HCT116 (cell line): ENCODE data around the gene GNB1. TPM values are rescaled to one million over a fixed set of nuclear protein-coding genes. Genes with fewer than 3 reads are reported as not detected.

Source experiments
- ATAC-seq: fragments of 200-7000 bp; cut with Tn5 transposase; 2 replicates; pipeline ENCODE4 v1.9.1; 2020; ENCODE audit warnings: mild to moderate bottlenecking, moderate library complexity
- BruUV-seq: library from RNA; stranded (reverse); fragments of 400-500 nt; replicated peaks from 2 replicates; lab custom pipeline; 2021; lab: Mats Ljungman, UMichigan
- CTCF ChIA-PET: fragments of 300-600 bp; sonication (Branson Sonifier 250); formaldehyde crosslinking; loops from one replicate; lab custom pipeline; 2021; ENCODE audit warnings: antibody characterized with exemption; lab: Charles Lee
- POLR2A ChIA-PET: fragments of 300-600, 350-600 bp; sonication (Branson Sonifier 250); formaldehyde crosslinking; loops from one replicate; lab custom pipeline; 2021; ENCODE audit warnings: antibody characterized with exemption; lab: Charles Lee
- RAD21 ChIA-PET, 2 experiments: fragments of 300-600 bp; sonication (Branson Sonifier 250); formaldehyde crosslinking; loops; one replicate each; lab custom pipeline; 2023; ENCODE audit warnings: low total read pairs in 2 of 2; ENCODE audit not compliant: uncharacterized antibody in 2 of 2, unreplicated experiment in 2 of 2, low non-redundant PET in 1 of 2; lab: Charles Lee
- DNase-seq: peaks from one replicate; pipeline ENCODE4 v3.0.0-alpha.2; 2010; ENCODE audit warnings: low read depth, low spot score
- H2AFZ ChIP-seq: fragments of 200-600 bp; shearing (Covaris generic), sonication (generic); 2 replicates; pipeline ENCODE4 v1.6.1; 2017; ENCODE audit warnings: low read depth, mixed run types, mixed read lengths, antibody characterized with exemption, low read length; ENCODE audit not compliant: poor library complexity, severe bottlenecking
- H3K27ac ChIP-seq: 2 replicates; pipeline ENCODE4 v1.5.1; 2012; ENCODE audit warnings: low read depth, low read length
- H3K27me3 ChIP-seq: fragments of 200-600 bp; sonication (generic); 2 replicates; pipeline ENCODE4 v1.6.1; 2016; ENCODE audit warnings: mixed run types, low read length, mixed read lengths; ENCODE audit not compliant: insufficient read depth
- H3K36me3 ChIP-seq, 2 experiments: fragments of 200-500 bp in 1 of 2; fragments of 200-600 bp in 1 of 2; sonication (Bioruptor generic) in 1 of 2; sonication (generic) in 1 of 2; 2 replicates each; pipeline versions ENCODE4 v1.5.1 to v1.6.1; 2014 to 2016; ENCODE audit warnings: low read length in 2 of 2, inconsistent platforms in 1 of 2, mixed read lengths in 1 of 2, mixed run types in 1 of 2; ENCODE audit not compliant: insufficient read depth in 2 of 2, control insufficient read depth in 1 of 2
- H3K4me1 ChIP-seq, 2 experiments: fragments of 200-600 bp in 1 of 2; sonication (generic) in 1 of 2; 2 replicates each; pipeline versions ENCODE4 v1.5.1 to v1.6.1; 2012 to 2017; ENCODE audit warnings: low read length in 2 of 2, inconsistent platforms in 1 of 2, mild to moderate bottlenecking in 1 of 2, mixed read lengths in 1 of 2, mixed run types in 1 of 2, moderate library complexity in 1 of 2; ENCODE audit not compliant: insufficient read depth in 2 of 2, control insufficient read depth in 1 of 2
- H3K4me2 ChIP-seq: fragments of 200-600 bp; sonication (generic); 2 replicates; pipeline ENCODE4 v1.6.1; 2017; ENCODE audit warnings: mixed run types, low read length, mixed read lengths
- H3K4me3 ChIP-seq, 2 experiments: fragments of 200-600 bp in 1 of 2; sonication (generic) in 1 of 2; replicated peaks in 1 of 2; 2 replicates each; pipeline ENCODE4 v1.5.1; 2011 to 2016; ENCODE audit warnings: low read length in 2 of 2, control low read depth in 1 of 2, low read depth in 1 of 2, mild to moderate bottlenecking in 1 of 2, mixed read lengths in 1 of 2, mixed run types in 1 of 2
- H3K79me2 ChIP-seq: fragments of 200-600 bp; sonication (generic); 2 replicates; pipeline ENCODE4 v1.6.1; 2017; ENCODE audit warnings: mild to moderate bottlenecking, mixed run types, low read length, moderate library complexity, mixed read lengths; ENCODE audit not compliant: insufficient read depth
- H3K9ac ChIP-seq: fragments of 200-600 bp; sonication (generic); 2 replicates; pipeline ENCODE4 v1.6.1; 2016; ENCODE audit warnings: low read length, mixed read lengths
- H3K9me2 ChIP-seq: fragments of 200-600 bp; sonication (generic), shearing (Covaris generic); 2 replicates; pipeline ENCODE4 v1.6.1; 2017; ENCODE audit warnings: mixed run types, mild to moderate bottlenecking, moderate library complexity; ENCODE audit not compliant: insufficient read depth
- H3K9me3 ChIP-seq, 2 experiments: fragments of 200-500 bp in 1 of 2; fragments of 200-600 bp in 1 of 2; sonication (Bioruptor generic) in 1 of 2; sonication (generic) in 1 of 2; 2 replicates each; pipeline ENCODE4 v1.6.1; 2014 to 2017; ENCODE audit warnings: low read length in 2 of 2, mixed read lengths in 2 of 2, inconsistent platforms in 1 of 2, low read depth in 1 of 2, mild to moderate bottlenecking in 1 of 2, mixed run types in 1 of 2, moderate library complexity in 1 of 2; ENCODE audit not compliant: control insufficient read depth in 1 of 2, insufficient read depth in 1 of 2
- H4K20me1 ChIP-seq: fragments of 200-600 bp; sonication (generic), shearing (Covaris generic); 2 replicates; pipeline ENCODE4 v1.6.1; 2017; ENCODE audit warnings: mixed run types, mild to moderate bottlenecking, moderate library complexity; ENCODE audit not compliant: insufficient read depth
- CBX3 ChIP-seq: IDR thresholded peaks from 2 replicates; pipeline ENCODE4 v1.6.1; 2012; ENCODE audit warnings: low read depth
- FOSL1 ChIP-seq: IDR thresholded peaks from 2 replicates; pipeline ENCODE4 v1.6.1; 2012; ENCODE audit warnings: low read depth
- SIN3A ChIP-seq: IDR thresholded peaks from 2 replicates; pipeline ENCODE4 v1.6.1; 2012; ENCODE audit warnings: low read depth
- SRF ChIP-seq: IDR thresholded peaks from 2 replicates; pipeline ENCODE4 v1.6.1; 2012; ENCODE audit warnings: low read depth
- intact Hi-C: fragments of 100-400 bp; cut with micrococcal nuclease; formaldehyde crosslinking; loops from 2 replicates; pipeline ENCODE4 v1.10.0; 2022
- total RNA-seq: library from RNA; stranded (reverse); gene quantifications from one replicate; pipeline ENCODE4 v1.2.1, GENCODE V29; 2021; ENCODE audit not compliant: unreplicated experiment

Gene GNB1
- total RNA-seq, 1 experiment from 2014 or later, result 371 TPM

DNA sequence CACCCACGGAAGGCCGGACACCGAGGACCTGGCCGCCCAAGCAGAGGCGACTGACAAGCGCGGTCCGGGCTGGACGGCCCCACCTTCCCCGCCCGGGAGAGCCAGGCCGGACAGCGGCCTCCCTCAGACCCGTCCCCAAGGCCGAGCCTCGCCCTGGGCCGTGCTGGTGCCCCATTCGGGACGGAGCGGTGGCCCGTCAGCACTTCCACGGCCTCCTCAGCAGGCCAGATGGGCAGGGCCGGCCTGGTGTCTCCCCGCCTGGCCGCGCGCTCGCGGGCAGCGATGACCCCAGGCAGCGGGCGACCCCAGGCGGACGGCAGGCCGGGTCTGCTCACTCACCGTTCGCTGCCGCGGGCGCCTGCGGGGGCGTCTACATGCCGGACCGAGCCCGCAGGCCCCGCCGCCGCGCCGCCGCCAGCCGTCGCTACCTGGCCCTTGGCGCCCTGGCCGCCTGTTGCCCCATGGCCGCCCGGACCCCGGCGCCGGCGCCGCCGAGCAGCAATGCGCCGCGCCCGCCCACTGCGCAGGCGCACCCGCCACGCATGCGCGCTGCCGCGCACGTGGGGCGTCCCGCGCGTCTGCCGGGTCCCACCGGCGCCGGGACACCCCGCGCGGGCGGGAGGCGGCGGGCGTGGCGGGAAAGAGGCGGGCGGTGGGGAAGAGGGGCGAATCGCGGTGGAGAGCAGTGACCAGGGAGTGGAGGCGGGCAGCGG lies 112.8 kb downstream of the GNB1 start, which contains the start of gene NADK (continued):
- TF ChIP-seq CBX3 (no peak), SRF (no peak), FOSL1 (no peak)

DNA sequence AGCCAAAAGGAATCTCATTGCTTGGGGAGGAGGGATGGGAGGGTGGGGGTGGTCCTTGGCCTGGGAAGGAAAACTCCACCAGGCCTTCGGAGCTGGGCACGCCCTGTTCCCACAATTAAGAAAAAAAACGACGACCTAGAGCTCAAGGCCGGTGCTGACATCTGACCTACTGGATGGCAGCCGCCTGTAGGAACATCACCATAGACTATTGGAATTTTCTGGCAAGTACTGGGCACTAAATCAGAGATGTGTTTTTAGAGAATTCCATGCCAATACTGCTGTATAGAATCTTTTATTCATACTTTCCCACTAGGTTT lies 113.3 kb downstream of the GNB1 start:
- no TSS peak for BruUV-seq
- CTCF ChIA-PET, result no interaction called here
- no peak overlapping the region for H2AFZ ChIP-seq
- H3K4me1 ChIP-seq, result peaks cover 17 to 42% of the 10 kb centered on the region in 2 experiments; a peak in 3 of 4 replicates
- peak overlapping the region; percentile 71 to 91 for H3K4me3 ChIP-seq
- intact Hi-C loops, result no loop called here
- peak; percentile 10 for DNase-seq
- no peak for ATAC-seq
- H3K4me2 ChIP-seq, result peak overlapping the region; percentile 89
- H3K9me3 ChIP-seq, result no peaks in the 10 kb centered on the region
- RAD21 ChIA-PET, result interaction anchor here in 1 of 2 experiments (0.5 kb wide), 1 partner anchor 131 kb away, joined by 3 read pairs; no protein-coding TSS in a partner anchor
- peak overlapping the region; percentile 99 for H3K27ac ChIP-seq
- H3K9ac ChIP-seq, result peak overlapping the region; percentile 87
- POLR2A ChIA-PET, result interaction anchor here (0.7 to 1.3 kb wide), 2 partner anchors 11 to 208 kb away, joined by 3 read pairs; no protein-coding TSS in a partner anchor
- H4K20me1 ChIP-seq, result no peaks in the 10 kb centered on the region; the same call in 1 of the 2 replicates
- H3K9me2 ChIP-seq, result no peaks in the 10 kb centered on the region
- H3K79me2 ChIP-seq, result peaks cover 56% of the 10 kb centered on the region
- no peak for TF ChIP-seq CBX3
- 0 out of 2 replicates have a peak, but pooled peaks have one; percentile 44 for TF ChIP-seq SIN3A
- no peaks in the 10 kb centered on the region for H3K27me3 ChIP-seq
- peaks cover under 1 to 12% of the 10 kb centered on the region in 2 experiments; a peak in 1 of 4 replicates for H3K36me3 ChIP-seq
